Hepatocyte (in vitro differentiated cells): Measurements from ENCODE around the gene INHBC.

ENCODE experiments used
- EZH2 ChIP-seq: fragments of 200-600 bp; sonication (generic); IDR thresholded peaks from 2 replicates; pipeline ENCODE4 v1.6.1; 2016; ENCODE audit warnings: antibody characterized with exemption, mild to moderate bottlenecking, borderline replicate concordance
- TF ChIP-seq, protein P1 (sequence below): fragments of 200-600 bp; sonication (generic); IDR thresholded peaks from 2 replicates; pipeline ENCODE4 v1.5.1; 2016; ENCODE audit warnings: antibody characterized with exemption, mild to moderate bottlenecking; ENCODE audit not compliant: poor library complexity

DNA sequence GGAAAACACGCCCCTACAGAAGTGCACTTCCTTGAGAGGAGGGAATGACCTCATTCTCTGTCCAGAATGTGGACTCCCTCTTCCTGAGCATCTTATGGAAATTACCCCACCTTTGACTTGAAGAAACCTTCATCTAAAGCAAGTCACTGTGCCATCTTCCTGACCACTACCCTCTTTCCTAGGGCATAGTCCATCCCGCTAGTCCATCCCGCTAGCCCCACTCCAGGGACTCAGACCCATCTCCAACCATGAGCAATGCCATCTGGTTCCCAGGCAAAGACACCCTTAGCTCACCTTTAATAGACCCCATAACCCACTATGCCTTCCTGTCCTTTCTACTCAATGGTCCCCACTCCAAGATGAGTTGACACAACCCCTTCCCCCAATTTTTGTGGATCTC is 15.5 kb downstream of the INHBC start:
- TF ChIP-seq, protein P1, sequence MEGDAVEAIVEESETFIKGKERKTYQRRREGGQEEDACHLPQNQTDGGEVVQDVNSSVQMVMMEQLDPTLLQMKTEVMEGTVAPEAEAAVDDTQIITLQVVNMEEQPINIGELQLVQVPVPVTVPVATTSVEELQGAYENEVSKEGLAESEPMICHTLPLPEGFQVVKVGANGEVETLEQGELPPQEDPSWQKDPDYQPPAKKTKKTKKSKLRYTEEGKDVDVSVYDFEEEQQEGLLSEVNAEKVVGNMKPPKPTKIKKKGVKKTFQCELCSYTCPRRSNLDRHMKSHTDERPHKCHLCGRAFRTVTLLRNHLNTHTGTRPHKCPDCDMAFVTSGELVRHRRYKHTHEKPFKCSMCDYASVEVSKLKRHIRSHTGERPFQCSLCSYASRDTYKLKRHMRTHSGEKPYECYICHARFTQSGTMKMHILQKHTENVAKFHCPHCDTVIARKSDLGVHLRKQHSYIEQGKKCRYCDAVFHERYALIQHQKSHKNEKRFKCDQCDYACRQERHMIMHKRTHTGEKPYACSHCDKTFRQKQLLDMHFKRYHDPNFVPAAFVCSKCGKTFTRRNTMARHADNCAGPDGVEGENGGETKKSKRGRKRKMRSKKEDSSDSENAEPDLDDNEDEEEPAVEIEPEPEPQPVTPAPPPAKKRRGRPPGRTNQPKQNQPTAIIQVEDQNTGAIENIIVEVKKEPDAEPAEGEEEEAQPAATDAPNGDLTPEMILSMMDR = no peak
- TF ChIP-seq EZH2 = no peak
